ENCODE data around the gene PPP2R3B. TPM values are rescaled to one million over a fixed set of nuclear protein-coding genes. Genes with fewer than 3 reads are reported as not detected.

The PPP2R3B gene
- total RNA-seq, 1 donor from 2014 or later = 65.2 TPM

DNA sequence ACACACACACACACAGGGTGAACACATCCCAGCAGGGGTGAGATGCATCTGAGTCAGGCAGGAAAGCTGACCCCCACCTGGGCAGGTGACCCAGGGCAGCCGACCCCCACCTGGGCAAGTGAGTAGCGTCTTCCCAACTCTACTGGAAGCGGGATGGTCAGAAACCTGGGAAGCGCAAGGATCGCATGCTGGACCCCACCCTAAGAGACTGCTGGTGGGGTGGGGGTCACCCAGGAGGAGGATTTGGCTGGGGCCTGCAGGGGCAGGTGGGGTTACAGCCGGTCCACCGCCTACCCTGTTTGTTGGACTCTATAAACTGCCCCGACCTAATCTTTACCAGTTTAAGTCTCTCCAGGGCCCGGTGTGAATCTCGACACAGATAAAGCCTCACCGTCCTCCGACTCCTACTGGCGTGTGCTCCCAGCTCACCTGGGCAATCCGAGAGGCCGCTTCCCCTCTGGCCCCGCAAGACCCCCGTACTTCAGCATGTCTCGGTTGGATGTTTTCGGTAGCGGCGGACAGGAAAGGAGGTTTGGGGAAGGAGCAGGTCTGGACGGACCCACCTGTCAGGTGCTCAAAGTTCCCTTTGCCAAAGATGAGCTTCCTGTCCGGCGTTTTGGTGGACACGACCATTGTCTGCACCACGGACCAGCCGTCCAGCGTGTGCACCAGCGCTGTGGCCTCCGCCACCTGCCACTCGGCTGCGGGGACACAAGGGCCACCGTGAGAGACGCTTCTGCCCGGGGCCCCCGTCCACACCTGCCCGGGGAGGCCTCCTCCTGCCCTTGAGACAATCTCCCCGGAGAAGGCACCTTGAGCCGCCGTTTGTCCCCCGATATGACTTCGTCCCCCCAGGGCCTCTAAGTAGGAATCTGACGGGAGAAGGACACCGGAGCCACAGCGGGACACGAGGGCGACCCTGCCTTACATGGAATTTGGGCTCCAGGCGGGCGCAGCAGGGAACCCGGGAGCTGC is 70.1 kb downstream of the PPP2R3B start:
- no peaks in the 10 kb centered on the region for H3K27me3 Mint-ChIP-seq (ENCODE audit: low read depth)
- peaks cover 10% of the 10 kb centered on the region for H3K4me1 Mint-ChIP-seq
- no peak for DNase-seq (ENCODE audit: low spot score in 2 of 2, unreplicated experiment in 2 of 2)
- no peaks in the 10 kb centered on the region for H3K9me3 Mint-ChIP-seq
- peak overlapping the region; percentile 21 for H3K27ac Mint-ChIP-seq
- H3K36me3 Mint-ChIP-seq = peaks cover 18% of the 10 kb centered on the region
- TF ChIP-seq, protein P1, sequence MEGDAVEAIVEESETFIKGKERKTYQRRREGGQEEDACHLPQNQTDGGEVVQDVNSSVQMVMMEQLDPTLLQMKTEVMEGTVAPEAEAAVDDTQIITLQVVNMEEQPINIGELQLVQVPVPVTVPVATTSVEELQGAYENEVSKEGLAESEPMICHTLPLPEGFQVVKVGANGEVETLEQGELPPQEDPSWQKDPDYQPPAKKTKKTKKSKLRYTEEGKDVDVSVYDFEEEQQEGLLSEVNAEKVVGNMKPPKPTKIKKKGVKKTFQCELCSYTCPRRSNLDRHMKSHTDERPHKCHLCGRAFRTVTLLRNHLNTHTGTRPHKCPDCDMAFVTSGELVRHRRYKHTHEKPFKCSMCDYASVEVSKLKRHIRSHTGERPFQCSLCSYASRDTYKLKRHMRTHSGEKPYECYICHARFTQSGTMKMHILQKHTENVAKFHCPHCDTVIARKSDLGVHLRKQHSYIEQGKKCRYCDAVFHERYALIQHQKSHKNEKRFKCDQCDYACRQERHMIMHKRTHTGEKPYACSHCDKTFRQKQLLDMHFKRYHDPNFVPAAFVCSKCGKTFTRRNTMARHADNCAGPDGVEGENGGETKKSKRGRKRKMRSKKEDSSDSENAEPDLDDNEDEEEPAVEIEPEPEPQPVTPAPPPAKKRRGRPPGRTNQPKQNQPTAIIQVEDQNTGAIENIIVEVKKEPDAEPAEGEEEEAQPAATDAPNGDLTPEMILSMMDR (IDR thresholded peaks at IDR 0.05; ENCODE audit: unreplicated experiment) = no peak
- H3K4me3 Mint-ChIP-seq = peak overlapping the region; percentile 53

DNA sequence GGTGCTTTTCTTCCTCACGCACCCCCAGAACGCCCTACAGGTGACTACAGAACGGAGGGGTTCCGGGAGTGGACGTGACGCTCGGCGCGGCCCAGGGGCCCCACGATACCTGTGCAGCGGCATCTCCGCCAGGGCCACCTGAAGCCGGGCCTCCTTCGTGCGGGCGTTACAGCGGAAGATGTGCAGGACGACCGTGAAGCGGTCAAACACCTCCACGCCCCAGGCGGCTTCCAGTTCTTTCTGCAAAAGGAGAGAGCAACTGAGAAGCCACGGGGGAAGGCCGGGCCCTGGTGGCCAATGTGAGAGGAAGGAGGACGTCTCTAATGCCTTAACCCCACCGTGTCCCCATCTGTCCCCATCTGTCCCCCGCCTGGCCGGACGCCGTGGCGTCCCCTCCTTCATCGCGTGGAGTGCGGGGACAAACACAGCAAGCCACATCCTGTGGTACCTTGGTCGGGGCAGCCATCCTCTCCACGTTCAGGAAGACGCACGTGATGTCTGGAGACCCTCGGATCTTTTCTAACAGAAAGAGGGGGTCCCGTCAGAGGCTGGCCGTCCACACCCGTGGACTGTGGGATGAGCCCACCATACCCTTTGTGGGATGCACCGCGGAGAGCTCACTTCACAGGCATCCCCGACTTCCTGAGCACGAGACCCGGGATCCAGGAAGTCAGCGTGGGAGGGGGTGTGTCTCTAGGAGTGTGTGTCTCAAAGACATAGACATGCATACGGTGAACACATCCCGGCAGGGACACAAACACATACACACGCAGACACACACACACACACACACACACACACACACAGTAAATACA is 71.7 kb downstream of the PPP2R3B start:
- no peaks in the 10 kb centered on the region for H3K27me3 Mint-ChIP-seq (ENCODE audit: low read depth)
- DNase-seq (ENCODE audit: low spot score in 2 of 2, unreplicated experiment in 2 of 2) = no peak
- peaks cover 4% of the 10 kb centered on the region for H3K4me1 Mint-ChIP-seq
- no peaks in the 10 kb centered on the region for H3K9me3 Mint-ChIP-seq
- TF ChIP-seq, protein P1 (IDR thresholded peaks at IDR 0.05; ENCODE audit: unreplicated experiment) = no peak
- no peak overlapping the region for H3K4me3 Mint-ChIP-seq
- no peak overlapping the region for H3K27ac Mint-ChIP-seq
- H3K36me3 Mint-ChIP-seq = peaks cover 22% of the 10 kb centered on the region

DNA sequence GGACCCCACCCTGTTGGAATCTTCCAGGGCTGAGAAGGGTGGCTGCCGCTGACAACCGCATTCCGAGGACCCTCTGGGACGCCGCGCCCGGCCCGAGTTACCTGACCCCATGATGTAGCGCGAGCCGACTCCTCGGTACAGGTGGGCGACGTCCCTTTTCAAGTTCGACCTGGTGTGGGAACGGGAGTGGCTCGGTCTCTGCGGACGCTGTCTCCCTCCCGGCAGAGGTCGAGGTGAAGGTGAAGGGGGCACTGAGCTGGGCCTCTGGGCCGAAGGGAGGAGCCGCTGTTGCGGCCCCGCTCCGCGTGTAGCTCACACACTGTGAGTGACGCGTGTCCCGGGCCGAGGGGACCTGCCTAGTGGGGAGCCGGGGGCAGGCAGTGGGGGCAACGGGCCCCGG is 72.7 kb downstream of the PPP2R3B start:
- peaks cover 28% of the 10 kb centered on the region for H3K36me3 Mint-ChIP-seq
- TF ChIP-seq, protein P1 (IDR thresholded peaks at IDR 0.05; ENCODE audit: unreplicated experiment) = no peak
- no peaks in the 10 kb centered on the region for H3K9me3 Mint-ChIP-seq
- H3K27me3 Mint-ChIP-seq (ENCODE audit: low read depth) = no peaks in the 10 kb centered on the region
- H3K4me1 Mint-ChIP-seq = peaks cover 4% of the 10 kb centered on the region
- DNase-seq (ENCODE audit: low spot score in 2 of 2, unreplicated experiment in 2 of 2) = no peak
- no peak overlapping the region for H3K4me3 Mint-ChIP-seq
- H3K27ac Mint-ChIP-seq = no peak overlapping the region

DNA sequence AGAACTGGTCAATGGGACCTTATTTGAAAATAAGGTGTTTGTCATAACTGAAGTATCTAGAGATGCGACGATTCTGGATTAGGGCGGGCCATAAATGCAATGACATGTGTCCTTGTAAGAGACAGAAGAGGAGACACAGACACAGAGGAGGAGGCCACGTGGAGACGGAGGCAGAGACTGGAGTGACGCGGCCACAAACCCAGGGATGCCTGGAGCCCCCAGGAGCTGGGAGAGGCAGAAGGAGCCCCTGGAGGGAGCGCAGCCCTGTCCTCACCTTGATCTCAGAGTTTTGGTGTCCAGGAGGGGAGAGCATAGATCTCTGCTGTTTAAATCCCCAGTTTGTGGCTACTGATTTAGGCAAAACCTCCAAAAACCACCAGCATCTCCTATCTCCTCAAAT is 73.2 kb downstream of the PPP2R3B start:
- Mint-ChIP-seq H3K27me3 (ENCODE audit: low read depth) (no peaks in the 10 kb centered on the region), H3K4me3 (no peak overlapping the region), H3K27ac (no peak overlapping the region), H3K9me3 (no peaks in the 10 kb centered on the region), H3K36me3 (peaks cover 29% of the 10 kb centered on the region), H3K4me1 (peaks cover 4% of the 10 kb centered on the region)
- DNase-seq (ENCODE audit: low spot score in 2 of 2, unreplicated experiment in 2 of 2) = no peak
- TF ChIP-seq, protein P1 (IDR thresholded peaks at IDR 0.05; ENCODE audit: unreplicated experiment) = no peak

DNA sequence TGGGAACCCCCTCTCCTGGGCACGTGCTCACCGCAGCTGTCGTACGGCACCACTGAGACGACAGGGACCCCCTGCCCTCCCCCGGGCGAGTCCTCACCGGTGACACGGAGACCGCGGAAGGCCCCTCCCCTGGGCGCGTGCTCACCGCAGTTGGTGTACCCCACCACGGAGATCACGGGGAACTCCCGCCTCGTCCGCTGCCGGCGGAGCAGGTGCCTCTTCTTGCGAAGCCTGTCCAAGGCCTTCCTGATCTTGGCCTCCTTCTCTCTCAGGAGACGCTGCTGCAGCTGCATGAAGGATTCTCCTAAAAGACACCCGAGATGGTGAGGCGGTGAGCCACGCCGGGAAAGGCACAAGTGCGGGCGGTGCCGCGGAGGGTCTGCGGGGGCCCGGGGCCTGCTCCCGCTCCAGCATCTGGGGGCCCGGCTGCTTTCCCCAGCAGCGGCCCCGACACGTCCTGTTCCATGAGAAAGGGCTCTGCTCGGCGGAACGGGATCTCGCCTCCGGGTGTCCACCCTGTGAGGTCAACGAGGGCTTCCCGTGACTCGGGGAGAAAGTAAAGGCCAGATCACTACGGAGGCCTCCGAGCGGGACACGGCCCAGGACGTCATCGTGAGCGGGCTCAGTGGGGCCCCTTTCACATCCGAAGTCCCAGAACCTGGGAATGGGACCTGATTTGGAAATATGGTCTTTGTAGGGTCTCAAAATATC is 73.9 kb downstream of the PPP2R3B start:
- no peak for DNase-seq (ENCODE audit: low spot score in 2 of 2, unreplicated experiment in 2 of 2)
- Mint-ChIP-seq H3K9me3 (no peaks in the 10 kb centered on the region), H3K27ac (no peak overlapping the region)

More for the DNA sequence above, 73.9 kb downstream of the PPP2R3B start:
- H3K36me3 Mint-ChIP-seq = peaks cover 33% of the 10 kb centered on the region
- peaks cover under 1% of the 10 kb centered on the region for H3K4me1 Mint-ChIP-seq
- H3K4me3 Mint-ChIP-seq = no peak overlapping the region
- H3K27me3 Mint-ChIP-seq (ENCODE audit: low read depth) = no peaks in the 10 kb centered on the region
- TF ChIP-seq, protein P1 (IDR thresholded peaks at IDR 0.05; ENCODE audit: unreplicated experiment) = no peak
